HFFc6 (cell line): Measurements from ENCODE around the gene ZCCHC7. TPM values are rescaled to one million over a fixed set of nuclear protein-coding genes. Genes with fewer than 3 reads are reported as not detected.

Experiments
- DNase-seq: peaks from one replicate; pipeline ENCODE4 v3.0.0-alpha.2; 2018
- H3K27ac Mint-ChIP-seq: 2 replicates; pipeline ENCODE4 v1.8.0; 2020; ENCODE audit warnings: mild to moderate bottlenecking, mixed read lengths
- H3K27me3 Mint-ChIP-seq: 2 replicates; pipeline ENCODE4 v1.8.0; 2021; ENCODE audit warnings: mild to moderate bottlenecking, moderate library complexity, mixed read lengths; ENCODE audit not compliant: insufficient read depth
- H3K36me3 Mint-ChIP-seq: 2 replicates; pipeline ENCODE4 v1.8.0; 2021; ENCODE audit warnings: low read depth, mixed read lengths
- H3K4me1 Mint-ChIP-seq: 2 replicates; pipeline ENCODE4 v1.8.0; 2020; ENCODE audit warnings: low read depth, mixed read lengths
- H3K4me3 Mint-ChIP-seq: 2 replicates; pipeline ENCODE4 v1.8.0; 2020; ENCODE audit warnings: mild to moderate bottlenecking, moderate library complexity, mixed read lengths
- H3K9me3 Mint-ChIP-seq: 2 replicates; pipeline ENCODE4 v1.8.0; 2020; ENCODE audit warnings: mild to moderate bottlenecking, mixed read lengths
- total RNA-seq, 6 experiments: library from RNA; stranded (reverse); fragmentation: NEBNext Ultra II Directional; extraction: Animal tissue kit (Norgen Biotek cat#: 25700); gene quantifications; 2 replicates in 1 of 6; 3 replicates in 5 of 6; pipeline ENCODE4 v1.2.3, GENCODE V29; 2021
- TF ChIP-seq, protein P1 (sequence below): fragments of 200-600 bp; sonication (generic); IDR thresholded peaks from 2 replicates; pipeline ENCODE4 v1.5.0; 2021; ENCODE audit warnings: antibody characterized with exemption, mild to moderate bottlenecking

Gene ZCCHC7
- total RNA-seq, 6 experiments from 2014 or later, result 18.5 to 22.9 (median 18.8) TPM

DNA sequence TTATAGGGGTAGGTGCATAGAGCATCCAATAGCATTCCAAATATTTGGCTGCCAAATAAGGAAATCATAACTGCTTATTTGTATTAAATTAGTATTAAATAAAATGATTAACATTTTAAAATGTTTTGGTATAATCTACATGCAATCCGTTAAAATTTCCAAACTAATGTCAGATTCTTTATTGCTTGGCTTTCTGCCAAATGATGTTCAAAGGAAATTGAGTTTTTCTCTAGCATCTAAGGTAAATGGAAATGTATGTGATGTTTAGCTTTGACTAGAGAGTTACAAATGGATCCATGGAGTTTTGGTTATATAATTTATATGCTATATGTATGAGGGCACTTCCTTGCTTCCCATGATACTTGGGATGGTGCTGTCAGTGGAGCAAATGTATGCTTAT is 121.7 kb downstream of the ZCCHC7 start:
- Mint-ChIP-seq H3K27me3 (no peaks in the 10 kb centered on the region; the same call in 1 of the 2 replicates), H3K4me1 (peaks cover 12% of the 10 kb centered on the region), H3K4me3 (no peak overlapping the region), H3K9me3 (no peaks in the 10 kb centered on the region), H3K36me3 (no peaks in the 10 kb centered on the region; the same call in 1 of the 2 replicates), H3K27ac (no peak overlapping the region)
- DNase-seq, result no peak
- TF ChIP-seq, protein P1, sequence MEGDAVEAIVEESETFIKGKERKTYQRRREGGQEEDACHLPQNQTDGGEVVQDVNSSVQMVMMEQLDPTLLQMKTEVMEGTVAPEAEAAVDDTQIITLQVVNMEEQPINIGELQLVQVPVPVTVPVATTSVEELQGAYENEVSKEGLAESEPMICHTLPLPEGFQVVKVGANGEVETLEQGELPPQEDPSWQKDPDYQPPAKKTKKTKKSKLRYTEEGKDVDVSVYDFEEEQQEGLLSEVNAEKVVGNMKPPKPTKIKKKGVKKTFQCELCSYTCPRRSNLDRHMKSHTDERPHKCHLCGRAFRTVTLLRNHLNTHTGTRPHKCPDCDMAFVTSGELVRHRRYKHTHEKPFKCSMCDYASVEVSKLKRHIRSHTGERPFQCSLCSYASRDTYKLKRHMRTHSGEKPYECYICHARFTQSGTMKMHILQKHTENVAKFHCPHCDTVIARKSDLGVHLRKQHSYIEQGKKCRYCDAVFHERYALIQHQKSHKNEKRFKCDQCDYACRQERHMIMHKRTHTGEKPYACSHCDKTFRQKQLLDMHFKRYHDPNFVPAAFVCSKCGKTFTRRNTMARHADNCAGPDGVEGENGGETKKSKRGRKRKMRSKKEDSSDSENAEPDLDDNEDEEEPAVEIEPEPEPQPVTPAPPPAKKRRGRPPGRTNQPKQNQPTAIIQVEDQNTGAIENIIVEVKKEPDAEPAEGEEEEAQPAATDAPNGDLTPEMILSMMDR, result no peak

DNA sequence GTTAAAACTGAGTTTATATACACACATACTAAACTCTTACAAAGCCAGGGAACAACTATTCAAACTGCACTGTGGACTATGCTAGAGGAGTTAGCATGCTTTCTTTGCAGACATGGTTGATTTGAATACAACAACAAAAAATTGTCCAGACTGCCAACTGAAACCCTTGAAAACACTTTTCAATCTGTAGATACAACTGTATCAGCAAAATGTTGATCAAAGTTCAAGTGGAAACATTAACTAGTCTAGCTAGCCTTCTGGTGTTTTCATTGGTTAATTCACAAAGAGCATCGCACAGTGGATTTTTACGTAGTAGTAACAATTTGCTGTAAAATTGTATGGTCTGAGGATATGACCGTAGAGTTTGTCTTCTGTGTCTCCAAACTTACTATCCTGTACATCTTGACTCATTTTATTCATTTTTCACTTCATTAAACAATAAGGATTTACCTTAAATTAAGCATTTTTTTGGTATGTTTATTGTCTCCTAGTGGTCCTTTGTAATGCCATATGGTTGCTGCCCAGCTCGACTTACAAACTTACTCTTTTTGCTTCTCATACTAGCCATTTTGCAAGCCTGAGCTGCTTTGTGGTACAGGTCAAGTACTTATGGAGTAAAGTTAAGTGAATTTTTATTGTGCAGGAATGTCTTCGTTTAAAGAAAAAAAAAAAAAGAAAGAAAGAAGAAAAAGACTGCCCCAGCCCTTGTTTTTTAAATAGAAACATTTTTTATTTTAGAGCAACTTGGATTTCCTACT is 123.4 kb downstream of the ZCCHC7 start:
- no peak overlapping the region for H3K27ac Mint-ChIP-seq
- H3K9me3 Mint-ChIP-seq, result no peaks in the 10 kb centered on the region
- H3K4me1 Mint-ChIP-seq, result peaks cover 12% of the 10 kb centered on the region

DNA sequence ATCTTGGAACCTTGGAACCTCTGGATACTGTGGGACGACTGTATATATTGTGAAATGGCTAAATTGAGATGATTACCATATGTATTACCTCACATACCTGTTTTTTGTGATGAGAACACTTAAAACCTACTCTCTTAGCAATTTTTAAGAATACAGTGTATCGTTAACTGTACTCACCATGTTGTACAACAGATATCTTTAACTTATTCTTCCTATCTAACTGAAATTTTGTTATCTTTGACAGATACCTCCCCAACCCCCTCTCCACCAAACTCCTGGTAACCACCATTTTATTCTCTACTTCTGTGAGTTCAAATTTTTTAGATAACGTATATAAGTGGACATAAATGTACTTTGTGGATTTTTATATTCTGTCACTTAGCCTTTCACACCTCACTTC is 126.5 kb downstream of the ZCCHC7 start:
- H3K4me1 Mint-ChIP-seq, result no peaks in the 10 kb centered on the region
- H3K4me3 Mint-ChIP-seq, result no peak overlapping the region
- H3K27ac Mint-ChIP-seq, result no peak overlapping the region
- H3K9me3 Mint-ChIP-seq, result no peaks in the 10 kb centered on the region
- H3K27me3 Mint-ChIP-seq, result no peaks in the 10 kb centered on the region; the same call in 1 of the 2 replicates
- no peak for DNase-seq
- H3K36me3 Mint-ChIP-seq, result peaks cover 6% of the 10 kb centered on the region; the same call in 1 of the 2 replicates
- TF ChIP-seq, protein P1, result no peak

More for the DNA sequence above, 123.4 kb downstream of the ZCCHC7 start:
- Mint-ChIP-seq H3K4me3 (no peak overlapping the region), H3K36me3 (no peaks in the 10 kb centered on the region), H3K27me3 (no peaks in the 10 kb centered on the region; the same call in 1 of the 2 replicates)
- TF ChIP-seq, protein P1, result no peak
- DNase-seq, result no peak

DNA sequence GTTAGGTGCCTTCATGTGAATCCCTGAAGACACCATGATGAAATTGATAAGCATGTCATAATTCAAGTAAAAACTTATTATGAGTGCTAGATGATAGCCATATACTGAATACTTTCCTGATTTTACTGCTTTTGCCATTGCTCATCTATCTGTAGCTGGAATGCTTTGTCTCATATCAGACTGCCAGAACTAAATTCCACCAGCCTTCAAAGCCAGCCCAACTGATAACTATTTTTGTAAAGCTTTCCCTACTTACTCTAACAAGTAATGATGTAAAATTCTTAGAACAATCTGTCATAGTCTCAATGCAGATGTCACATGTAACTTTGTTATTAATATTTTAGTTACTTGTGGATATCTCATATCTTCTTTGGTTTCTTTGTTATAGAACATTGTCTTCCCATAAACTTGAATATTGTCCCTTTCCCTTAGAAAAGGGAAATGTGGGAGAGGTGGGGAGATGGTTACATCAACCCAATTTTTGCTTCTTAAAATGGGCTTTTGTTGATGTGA is 128.3 kb downstream of the ZCCHC7 start:
- TF ChIP-seq, protein P1, result no peak

DNA sequence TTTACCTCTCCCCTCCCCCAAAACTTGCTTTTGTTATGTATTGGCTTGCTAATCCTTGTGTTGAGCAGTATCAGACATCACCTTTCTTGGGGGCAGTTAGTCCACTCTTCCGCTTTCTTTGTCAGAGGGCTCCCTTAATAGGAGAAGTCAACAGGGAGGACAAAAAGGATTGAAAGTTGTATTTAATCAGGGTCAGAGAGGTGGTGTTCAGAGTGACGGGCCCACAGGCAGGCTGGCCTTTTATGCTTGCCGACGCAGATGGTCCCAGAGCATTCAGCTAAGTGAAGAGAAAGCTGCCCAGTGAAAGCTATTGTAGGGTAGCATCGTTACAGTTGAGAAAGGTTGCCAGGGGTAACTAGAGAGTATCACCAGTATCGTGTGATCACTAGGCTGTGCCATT is 131.1 kb downstream of the ZCCHC7 start:
- H3K4me3 Mint-ChIP-seq, result no peak overlapping the region
- H3K9me3 Mint-ChIP-seq, result no peaks in the 10 kb centered on the region
- no peak overlapping the region for H3K27ac Mint-ChIP-seq
- H3K27me3 Mint-ChIP-seq, result no peaks in the 10 kb centered on the region
- no peak for DNase-seq
- H3K4me1 Mint-ChIP-seq, result no peaks in the 10 kb centered on the region
- peaks cover 21% of the 10 kb centered on the region for H3K36me3 Mint-ChIP-seq
- TF ChIP-seq, protein P1, result no peak

More for the DNA sequence above, 128.3 kb downstream of the ZCCHC7 start:
- H3K9me3 Mint-ChIP-seq, result no peaks in the 10 kb centered on the region
- no peak overlapping the region for H3K4me3 Mint-ChIP-seq
- no peaks in the 10 kb centered on the region; the same call in 1 of the 2 replicates for H3K27me3 Mint-ChIP-seq
- H3K4me1 Mint-ChIP-seq, result no peaks in the 10 kb centered on the region
- no peak overlapping the region for H3K27ac Mint-ChIP-seq
- no peak for DNase-seq
- peaks cover 10% of the 10 kb centered on the region for H3K36me3 Mint-ChIP-seq
